Measurements from ENCODE around the gene RASSF8. TPM values are rescaled to one million over a fixed set of nuclear protein-coding genes. Genes with fewer than 3 reads are reported as not detected.

The RASSF8 gene
- total and polyA plus RNA-seq, 2 of the 8 experiments (the other 6 are each of a cell fraction or from before 2014, with no cell fraction given): 6.4 to 46.7 TPM

DNA sequence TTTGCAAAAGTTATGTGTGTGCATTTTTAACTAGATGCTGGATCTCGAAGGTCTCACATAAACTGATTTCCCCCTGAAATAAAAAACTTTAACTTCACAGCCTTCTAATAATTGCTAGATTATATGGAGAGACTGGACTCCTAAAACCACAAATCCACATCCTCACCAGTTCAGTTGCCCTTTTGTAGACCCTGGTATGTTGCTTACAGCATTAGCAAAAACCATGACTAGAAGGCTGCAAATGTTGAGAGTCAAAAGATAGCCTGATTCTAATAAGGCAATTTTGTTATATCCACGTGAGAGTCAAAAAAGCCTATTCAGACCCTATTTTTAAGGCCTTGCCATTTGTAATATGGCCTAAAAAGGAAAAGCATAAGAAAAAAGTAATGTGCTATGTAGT is 37.4 kb downstream of the RASSF8 start:
- Histone ChIP-seq H3K27me3 (replicated peaks in 1 of 4; ENCODE audit: control insufficient read depth in 3 of 4, extremely low read depth in 1 of 4, insufficient read depth in 3 of 4, low read length in 3 of 4) (no peaks in the 10 kb centered on the region), H3K9ac (replicated peaks in 1 of 4; ENCODE audit: extremely low read depth in 1 of 4, low read depth in 3 of 4, low read length in 3 of 4) (no peak overlapping the region), H3K4me2 (ENCODE audit: insufficient read depth in 1 of 2, low read depth in 2 of 2, low read length in 2 of 2) (no peak overlapping the region), H3K23me2 (ENCODE audit: low read depth, low read length) (no peaks in the 10 kb centered on the region), H3K27ac (ENCODE audit: low read depth, low read length) (no peak overlapping the region), H3K56ac (replicated peaks; ENCODE audit: insufficient read length, low read depth, low read length) (no peak overlapping the region), H3K4me1 (replicated peaks in 1 of 4; ENCODE audit: control insufficient read depth in 3 of 4, insufficient read depth in 4 of 4, low read length in 3 of 4) (peaks cover 2 to 29% (median 16%) of the 10 kb centered on the region in 4 experiments; a peak in 6 of 7 replicates), H2BK120ac (replicated peaks; ENCODE audit: low read depth, low read length) (no peak overlapping the region), H2BK15ac (ENCODE audit: low read length) (no peak overlapping the region), H2AFZ (ENCODE audit: low read length) (no peak overlapping the region), H2BK5ac (ENCODE audit: low read depth, low read length) (no peak overlapping the region), H2AK5ac (ENCODE audit: low read depth, low read length) (no peak overlapping the region), H3K14ac (ENCODE audit: insufficient read length) (no peak overlapping the region), H2BK12ac (ENCODE audit: low read depth, low read length) (no peak overlapping the region; the same call in 1 of the 2 replicates), H3K23ac (ENCODE audit: insufficient read length) (no peak overlapping the region), H4K20me1 (replicated peaks in 1 of 2; ENCODE audit: control insufficient read depth in 1 of 2, insufficient read depth in 2 of 2, low read length in 2 of 2) (peaks cover 2 to 3% of the 10 kb centered on the region in 2 experiments), H3K79me2 (ENCODE audit: control insufficient read depth in 1 of 2, insufficient read depth in 2 of 2, low read length in 2 of 2) (peaks cover 3 to 88% of the 10 kb centered on the region in 2 experiments; a peak in 3 of 4 replicates), H3K79me1 (ENCODE audit: low read depth, low read length) (no peaks in the 10 kb centered on the region; the same call in 1 of the 2 replicates), H2BK20ac (ENCODE audit: low read length) (no peak overlapping the region), H4K5ac (ENCODE audit: insufficient read length, low read depth, low read length) (no peak overlapping the region), H4K91ac (replicated peaks; ENCODE audit: insufficient read length, low read length) (no peak overlapping the region), H3K4me3 (ENCODE audit: extremely low read depth in 1 of 4, insufficient read depth in 2 of 4, low read depth in 3 of 4, low read length in 4 of 4) (no peak overlapping the region), H3K18ac (ENCODE audit: extremely low read depth, low read length) (no peak overlapping the region), H4K8ac (ENCODE audit: extremely low read depth, insufficient read depth, low read length) (no peak overlapping the region), H3K4ac (replicated peaks; ENCODE audit: insufficient read length, low read depth, low read length) (peak overlapping the region; percentile 69), H3K9me3 (ENCODE audit: insufficient read depth in 2 of 2, low read depth in 1 of 2, low read length in 1 of 2) (no peaks in the 10 kb centered on the region), H3K36me3 (ENCODE audit: control insufficient read depth in 2 of 4, insufficient read depth in 4 of 4, low read length in 3 of 4) (no peaks in the 10 kb centered on the region)
- CTCF ChIA-PET (ENCODE audit: partially characterized antibody): interaction anchor here (1.8 kb wide), 1 partner anchor 21 kb away, joined by 4 read pairs; no protein-coding TSS in a partner anchor
- POLR2A ChIA-PET (ENCODE audit: partially characterized antibody): no interaction called here
- DNase-seq (ENCODE audit: low read depth in 1 of 2, low spot score in 2 of 2) (no peak), FAIRE-seq (no peak)
- WGBS, 2 experiments (ENCODE audit: extremely low coverage in 1 of 2, insufficient coverage in 1 of 2, insufficient read length in 1 of 2, insufficient replicate concordance in 2 of 2, low coverage in 1 of 2, low lambda C conversion rate in 2 of 2, missing lambda C conversion rate in 1 of 2): 66% methylated on average over 2 of the region's 2 CpGs; no CpG with 5 or more reads in 1 of the 2 experiments
- no peak for TF ChIP-seq POLR2A (IDR thresholded peaks at IDR 0.05; ENCODE audit: control extremely low read depth in 1 of 2, low read depth in 2 of 2, low read length in 2 of 2)
- TF ChIP-seq, protein P1, sequence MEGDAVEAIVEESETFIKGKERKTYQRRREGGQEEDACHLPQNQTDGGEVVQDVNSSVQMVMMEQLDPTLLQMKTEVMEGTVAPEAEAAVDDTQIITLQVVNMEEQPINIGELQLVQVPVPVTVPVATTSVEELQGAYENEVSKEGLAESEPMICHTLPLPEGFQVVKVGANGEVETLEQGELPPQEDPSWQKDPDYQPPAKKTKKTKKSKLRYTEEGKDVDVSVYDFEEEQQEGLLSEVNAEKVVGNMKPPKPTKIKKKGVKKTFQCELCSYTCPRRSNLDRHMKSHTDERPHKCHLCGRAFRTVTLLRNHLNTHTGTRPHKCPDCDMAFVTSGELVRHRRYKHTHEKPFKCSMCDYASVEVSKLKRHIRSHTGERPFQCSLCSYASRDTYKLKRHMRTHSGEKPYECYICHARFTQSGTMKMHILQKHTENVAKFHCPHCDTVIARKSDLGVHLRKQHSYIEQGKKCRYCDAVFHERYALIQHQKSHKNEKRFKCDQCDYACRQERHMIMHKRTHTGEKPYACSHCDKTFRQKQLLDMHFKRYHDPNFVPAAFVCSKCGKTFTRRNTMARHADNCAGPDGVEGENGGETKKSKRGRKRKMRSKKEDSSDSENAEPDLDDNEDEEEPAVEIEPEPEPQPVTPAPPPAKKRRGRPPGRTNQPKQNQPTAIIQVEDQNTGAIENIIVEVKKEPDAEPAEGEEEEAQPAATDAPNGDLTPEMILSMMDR (IDR thresholded peaks at IDR 0.05; ENCODE audit: control extremely low read depth in 1 of 3, insufficient read depth in 1 of 3, low read depth in 1 of 3, low read length in 3 of 3): no peak
